Measurements from ENCODE around the gene CHTF18.
"Not testable (repeated sequence)": the region's sequence is repeated elsewhere in the genome, so short reads cannot be mapped to it uniquely, and the experiment has no call there.

The CHTF18 gene

DNA sequence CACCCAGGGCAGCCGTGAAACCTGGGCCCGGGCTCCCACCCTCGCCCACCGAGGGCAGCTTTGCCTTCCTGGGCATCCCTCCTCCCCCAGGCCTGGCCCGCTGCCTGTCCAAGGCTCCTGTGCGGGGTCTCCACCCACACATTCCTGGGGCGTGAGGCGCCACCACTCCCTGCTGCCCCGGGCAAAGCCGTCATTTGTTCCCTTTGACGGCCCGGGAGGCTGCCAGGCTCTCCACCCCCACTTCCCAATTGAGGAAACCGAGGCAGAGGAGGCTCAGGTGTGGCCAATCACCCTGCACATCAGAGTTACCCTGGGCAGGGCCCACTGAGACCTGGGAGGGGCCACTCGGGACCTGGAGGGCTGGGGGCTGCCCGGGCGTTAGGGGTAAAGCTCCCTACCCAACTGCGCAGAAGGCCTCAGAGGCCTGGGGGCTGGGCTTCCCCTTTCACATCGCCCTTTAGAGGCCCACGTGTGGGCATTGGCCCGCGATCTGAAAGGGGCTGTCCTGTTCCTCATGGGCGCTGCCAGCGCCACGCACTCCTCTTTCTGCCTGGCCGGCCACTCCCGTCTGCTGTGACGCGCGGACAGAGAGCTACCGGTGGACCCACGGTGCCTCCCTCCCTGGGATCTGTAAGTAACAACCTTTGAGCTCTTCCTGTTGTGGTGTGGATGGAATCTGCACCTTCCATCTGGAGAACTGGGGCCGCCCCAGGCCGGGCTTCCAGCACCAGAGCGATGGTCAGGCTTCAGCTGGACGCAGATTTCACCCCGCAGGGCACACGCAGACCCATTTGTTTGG lies 27.7 kb upstream of the CHTF18 start, which contains the start of gene MSLN:
Gene MSLN (plus strand): TSS at position 190 of the 799 bp plus-strand sequence. CDS start 1,947 bp downstream, outside the sequence.
- DNase-seq = no peak

DNA sequence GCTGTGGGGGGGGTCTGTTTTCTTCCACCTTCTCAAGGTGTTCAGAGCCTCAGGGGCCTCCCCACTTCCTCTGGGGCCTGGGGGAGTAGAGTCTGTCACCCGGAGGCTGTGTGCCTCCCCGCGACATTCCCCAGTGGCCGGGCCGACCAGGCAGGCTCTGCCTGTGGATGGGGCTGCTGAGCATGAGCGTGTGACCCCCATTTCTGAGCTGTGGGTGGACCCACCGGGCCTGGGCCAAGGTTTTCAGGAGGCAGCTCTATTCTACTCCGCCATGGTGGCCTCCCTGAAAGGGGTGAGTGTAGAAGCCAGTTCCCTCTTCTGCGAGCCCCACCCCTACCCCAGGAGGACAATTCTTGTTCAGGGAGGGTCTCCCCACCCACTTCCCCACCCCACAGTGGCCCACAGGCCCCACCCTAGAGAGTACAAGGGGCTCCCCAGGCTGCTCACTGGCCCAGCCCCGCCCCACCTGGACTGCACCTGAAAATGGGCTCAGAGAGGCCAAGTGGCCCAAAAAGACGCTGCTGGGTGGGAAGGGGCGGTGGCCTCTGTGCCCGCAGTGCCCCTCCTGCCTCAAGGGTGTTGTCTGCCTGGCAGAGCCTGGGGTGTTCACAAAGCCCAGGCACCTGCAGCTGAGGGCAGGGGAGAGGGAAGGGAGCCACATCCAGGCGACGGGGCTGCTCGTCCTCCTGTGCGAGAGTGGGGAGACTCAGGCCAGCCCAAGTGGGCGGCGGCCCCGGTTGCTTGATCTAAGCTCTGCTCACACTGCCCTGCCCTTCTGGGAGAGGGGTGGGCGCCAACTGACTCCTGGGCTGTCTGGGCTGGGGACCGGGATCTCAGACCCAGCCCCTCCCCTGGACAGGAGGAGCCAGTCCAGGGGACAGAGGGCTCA lies 26.6 kb upstream of the CHTF18 start:
- no peak for DNase-seq

DNA sequence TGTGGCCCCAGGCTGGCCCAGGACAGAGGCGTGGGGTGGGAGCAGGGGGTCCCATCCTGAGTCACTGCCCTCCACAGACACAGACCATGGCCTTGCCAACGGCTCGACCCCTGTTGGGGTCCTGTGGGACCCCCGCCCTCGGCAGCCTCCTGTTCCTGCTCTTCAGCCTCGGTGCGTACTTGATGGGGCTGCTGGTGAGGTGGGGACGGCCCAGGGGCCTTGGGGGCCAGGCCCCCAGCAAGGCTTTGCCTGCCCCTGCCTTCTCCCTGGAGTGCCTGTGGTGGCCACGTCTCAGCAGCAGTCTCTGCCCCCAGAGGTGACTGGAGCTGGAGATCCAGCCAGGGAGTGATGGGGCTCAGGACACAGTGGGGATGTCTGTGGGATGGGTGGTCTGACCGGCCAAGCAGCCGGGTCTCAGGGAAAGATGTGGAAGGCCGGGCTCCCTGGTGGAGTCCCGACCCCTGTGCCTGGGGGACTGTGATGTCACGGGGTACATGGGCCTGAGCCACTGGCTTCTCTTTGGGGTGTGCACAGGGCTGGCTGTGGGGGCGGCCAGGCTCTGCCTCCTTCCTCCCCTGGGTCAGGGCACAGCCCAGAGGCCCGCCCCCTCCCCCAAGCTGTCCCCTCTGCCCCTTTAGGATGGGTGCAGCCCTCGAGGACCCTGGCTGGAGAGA lies 25.7 kb upstream of the CHTF18 start:
- no peak for DNase-seq

DNA sequence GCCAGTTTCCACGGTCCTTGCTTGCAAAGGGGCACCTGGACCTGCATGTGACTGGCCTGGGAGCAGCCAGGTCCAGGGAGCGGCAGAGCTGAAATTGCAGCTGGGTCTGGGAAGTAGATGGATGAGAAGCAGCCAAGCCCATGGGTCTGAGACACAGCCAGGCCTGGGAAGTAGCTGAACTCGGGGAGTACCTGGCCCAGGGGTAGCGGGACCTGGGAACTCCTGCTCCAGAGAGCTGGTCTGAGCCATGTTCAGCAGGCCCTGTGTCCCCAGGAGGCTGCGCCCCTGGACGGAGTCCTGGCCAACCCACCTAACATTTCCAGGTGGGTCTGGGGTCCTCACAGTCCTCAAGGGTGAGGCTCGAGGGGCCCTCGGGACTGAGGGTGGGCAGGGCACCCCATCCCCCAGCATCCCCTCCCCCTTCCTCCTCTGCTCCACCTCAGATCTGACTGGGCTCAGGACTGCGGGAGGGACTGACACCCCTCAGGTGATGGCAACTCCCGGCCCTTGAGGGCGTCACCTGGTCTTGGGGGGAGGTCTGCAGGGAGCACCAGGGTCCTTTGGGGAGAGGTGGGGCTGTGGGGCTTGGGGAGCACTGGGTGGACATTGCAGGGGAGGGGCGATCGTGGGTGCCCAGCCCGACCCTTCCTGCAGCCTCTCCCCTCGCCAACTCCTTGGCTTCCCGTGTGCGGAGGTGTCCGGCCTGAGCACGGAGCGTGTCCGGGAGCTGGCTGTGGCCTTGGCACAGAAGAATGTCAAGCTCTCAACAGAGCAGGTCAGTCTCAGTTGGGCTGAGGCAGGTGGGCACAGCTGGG lies 24.8 kb upstream of the CHTF18 start:
- DNase-seq = no peak

DNA sequence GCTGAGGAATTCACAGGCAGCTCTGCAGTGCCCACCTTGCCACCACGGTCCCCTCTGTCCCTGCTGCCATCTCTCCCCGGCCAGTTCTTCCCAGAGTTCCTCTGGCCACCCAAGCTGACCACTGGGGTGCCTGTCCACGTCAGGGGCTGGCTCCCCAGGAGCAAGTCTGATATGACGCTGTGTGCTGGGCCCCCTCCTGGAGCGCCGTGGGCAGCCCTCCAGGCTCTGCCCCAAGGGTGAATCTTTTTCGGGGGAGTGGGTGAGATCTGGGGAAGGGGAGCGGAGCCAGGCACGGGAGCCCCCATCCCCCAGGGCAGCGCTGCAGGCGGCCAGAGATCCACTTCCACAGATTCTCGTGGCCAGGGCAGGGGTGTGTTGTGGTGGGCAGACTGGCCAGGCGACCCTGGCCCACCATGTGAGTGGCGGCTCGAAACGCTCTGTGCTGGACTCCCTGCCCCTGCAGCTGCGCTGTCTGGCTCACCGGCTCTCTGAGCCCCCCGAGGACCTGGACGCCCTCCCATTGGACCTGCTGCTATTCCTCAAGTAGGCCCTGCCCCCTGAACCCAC lies 24.2 kb upstream of the CHTF18 start:
- DNase-seq = no peak

DNA sequence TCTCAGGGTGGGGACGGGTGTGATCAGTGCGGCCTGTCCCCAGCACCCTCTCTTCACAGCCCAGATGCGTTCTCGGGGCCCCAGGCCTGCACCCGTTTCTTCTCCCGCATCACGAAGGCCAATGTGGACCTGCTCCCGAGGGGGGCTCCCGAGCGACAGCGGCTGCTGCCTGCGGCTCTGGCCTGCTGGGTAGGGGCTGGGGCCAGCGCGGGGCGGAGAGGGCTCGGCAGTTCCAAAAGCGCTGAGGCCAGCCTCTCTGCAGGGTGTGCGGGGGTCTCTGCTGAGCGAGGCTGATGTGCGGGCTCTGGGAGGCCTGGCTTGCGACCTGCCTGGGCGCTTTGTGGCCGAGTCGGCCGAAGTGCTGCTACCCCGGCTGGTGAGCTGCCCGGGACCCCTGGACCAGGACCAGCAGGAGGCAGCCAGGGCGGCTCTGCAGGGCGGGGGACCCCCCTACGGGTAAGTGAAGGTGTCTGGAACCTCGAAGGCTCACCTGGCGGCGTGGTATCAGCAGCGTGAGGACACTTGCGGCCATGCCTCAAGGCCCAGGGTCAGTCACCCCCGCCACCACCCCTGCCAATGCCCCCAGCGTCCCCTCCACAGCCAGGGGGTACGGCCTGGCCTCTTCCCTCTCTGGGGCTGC lies 23.5 kb upstream of the CHTF18 start:
- no peak for DNase-seq

DNA sequence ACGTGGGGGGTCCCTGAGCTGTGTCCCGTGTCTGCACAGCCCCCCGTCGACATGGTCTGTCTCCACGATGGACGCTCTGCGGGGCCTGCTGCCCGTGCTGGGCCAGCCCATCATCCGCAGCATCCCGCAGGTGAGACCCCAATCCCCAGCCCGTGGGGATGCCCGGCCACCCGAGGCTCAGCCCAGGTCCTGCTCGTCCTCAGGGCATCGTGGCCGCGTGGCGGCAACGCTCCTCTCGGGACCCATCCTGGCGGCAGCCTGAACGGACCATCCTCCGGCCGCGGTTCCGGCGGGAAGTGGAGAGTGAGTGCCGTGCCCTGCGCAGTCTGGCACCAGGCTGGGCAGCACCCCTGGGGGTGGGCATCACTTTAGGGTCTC lies 22.9 kb upstream of the CHTF18 start:
- no peak for DNase-seq

DNA sequence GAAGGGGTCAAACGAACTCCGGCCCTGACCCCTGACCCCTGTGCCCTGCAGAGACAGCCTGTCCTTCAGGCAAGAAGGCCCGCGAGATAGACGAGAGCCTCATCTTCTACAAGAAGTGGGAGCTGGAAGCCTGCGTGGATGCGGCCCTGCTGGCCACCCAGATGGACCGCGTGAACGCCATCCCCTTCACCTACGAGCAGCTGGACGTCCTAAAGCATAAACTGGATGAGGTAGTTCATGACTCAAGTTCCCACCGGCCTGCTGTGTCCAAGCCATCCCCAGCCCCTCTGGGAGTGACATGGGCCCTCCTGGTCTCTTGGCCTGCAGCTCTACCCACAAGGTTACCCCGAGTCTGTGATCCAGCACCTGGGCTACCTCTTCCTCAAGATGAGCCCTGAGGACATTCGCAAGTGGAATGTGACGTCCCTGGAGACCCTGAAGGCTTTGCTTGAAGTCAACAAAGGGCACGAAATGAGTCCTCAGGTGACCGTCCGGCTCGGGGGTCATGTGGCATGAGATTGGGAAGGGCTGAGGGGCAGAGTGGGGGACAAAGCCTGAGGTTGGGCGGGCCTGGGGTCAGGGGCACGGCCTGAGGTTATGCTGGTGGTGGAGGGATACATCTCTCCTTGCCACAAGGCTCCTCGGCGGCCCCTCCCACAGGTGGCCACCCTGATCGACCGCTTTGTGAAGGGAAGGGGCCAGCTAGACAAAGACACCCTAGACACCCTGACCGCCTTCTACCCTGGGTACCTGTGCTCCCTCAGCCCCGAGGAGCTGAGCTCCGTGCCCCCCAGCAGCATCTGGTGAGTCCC lies 22.2 kb upstream of the CHTF18 start:
- DNase-seq = no peak

DNA sequence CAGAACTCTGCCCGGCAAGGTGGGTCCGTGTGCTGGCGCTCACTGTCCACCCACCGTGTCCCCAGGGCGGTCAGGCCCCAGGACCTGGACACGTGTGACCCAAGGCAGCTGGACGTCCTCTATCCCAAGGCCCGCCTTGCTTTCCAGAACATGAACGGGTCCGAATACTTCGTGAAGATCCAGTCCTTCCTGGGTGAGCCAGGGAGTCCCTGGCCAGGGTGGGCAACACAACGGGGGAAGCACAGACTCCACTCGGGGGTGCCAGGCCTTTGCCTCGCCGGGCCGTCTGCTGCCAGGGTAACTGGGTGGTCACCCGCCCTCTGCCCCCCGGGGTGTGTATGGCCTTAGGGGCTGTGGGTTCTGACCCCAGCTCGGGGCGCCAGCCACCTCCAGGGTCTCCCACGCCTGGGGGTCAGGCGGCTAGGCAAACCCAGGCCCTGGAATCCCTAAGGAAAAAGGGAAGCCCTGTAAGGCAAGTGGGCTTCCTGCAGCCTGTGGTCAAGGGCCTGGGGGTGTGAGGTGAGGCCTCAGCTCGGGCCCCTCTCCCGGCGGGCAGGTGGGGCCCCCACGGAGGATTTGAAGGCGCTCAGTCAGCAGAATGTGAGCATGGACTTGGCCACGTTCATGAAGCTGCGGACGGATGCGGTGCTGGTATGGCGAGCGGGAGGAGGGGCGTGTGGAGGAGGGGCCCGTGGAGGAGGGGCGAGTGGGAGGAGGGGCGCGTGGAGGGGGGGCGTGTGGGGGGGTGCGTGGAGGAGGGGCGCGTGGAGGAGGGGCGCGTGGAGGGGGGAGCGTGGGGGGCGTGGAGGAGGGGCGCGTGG lies 21.4 kb upstream of the CHTF18 start:
- DNase-seq = no peak

DNA sequence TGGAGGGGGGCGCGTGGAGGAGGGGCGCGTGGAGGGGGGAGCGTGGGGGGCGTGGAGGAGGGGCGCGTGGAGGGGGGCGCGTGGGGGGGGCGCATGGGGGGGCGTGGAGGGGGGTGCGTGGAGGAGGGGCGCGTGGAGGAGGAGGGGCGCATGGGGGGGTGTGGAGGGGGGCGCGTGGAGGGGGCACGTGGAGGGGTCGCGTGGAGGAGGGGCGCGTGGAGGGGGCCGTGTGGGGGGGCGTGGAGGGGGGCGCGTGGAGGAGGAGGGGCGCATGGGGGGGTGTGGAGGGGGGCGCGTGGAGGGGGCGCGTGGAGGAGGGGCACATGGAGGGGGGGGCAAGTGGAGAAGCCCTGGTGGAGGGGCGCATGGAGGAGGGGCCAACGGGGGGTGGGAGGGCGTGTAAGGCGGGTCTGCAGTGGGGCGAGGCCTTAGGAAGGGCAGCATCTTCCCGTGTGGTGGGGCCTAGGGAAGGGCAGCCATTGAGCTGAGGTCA lies 20.6 kb upstream of the CHTF18 start:
- DNase-seq = no peak

DNA sequence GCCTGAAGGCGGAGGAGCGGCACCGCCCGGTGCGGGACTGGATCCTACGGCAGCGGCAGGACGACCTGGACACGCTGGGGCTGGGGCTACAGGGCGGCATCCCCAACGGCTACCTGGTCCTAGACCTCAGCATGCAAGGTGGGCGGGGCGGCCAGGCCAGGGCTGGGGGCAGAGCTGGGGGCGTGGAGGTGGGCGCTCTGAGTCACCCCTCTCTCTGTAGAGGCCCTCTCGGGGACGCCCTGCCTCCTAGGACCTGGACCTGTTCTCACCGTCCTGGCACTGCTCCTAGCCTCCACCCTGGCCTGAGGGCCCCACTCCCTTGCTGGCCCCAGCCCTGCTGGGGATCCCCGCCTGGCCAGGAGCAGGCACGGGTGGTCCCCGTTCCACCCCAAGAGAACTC lies 20.0 kb upstream of the CHTF18 start:
- no peak for DNase-seq

DNA sequence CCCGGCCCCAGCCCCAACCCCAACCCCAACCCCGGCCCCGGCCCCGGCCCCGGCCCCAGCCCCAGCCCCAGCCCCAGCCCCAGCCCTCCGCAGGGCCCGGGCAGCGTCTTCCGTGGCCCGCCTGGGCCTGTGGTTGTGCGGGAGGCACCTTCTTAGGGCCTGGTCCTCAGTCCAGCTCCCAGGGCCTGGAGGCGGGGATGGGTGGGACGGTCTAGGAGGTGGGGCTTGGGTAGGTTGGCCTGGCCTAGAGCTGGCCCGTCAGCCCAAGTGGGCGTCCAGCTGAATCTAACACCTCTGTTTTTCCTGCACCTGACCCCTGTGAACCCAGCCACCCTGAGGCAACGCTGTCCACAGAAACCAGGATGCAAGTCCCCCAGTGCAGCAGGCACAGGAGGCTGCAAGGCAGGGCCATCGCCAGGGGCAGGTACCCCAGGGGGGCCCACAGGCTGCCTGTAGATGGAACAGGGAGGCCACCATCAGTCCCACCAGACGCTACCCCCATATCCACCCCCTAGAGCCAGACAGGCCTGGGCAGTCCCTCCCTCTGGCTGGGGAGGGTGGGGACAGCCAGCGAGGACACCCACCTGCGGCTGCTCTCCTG lies 19.1 kb upstream of the CHTF18 start:
- no peak for DNase-seq

DNA sequence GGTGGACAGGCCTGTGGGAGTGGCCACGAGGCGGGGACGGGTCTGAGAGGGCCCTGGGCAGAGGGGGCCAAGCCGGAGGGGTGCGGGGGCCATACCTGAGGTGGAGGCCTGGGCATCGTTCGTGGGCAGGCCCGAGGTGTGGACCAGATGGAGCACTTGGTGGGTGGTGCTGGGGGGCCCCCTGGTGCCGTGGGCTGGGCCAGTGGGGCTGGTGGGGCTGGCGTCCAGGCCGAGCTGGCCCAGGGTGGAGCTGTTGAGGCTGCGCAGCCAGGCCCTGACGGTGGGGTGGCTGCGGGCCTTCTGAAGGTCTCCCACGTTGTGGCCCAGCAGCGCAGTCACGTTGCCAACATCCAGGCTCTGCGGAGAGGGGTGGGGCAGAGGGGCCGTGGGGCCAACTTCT lies 18.5 kb upstream of the CHTF18 start:
- DNase-seq = no peak

DNA sequence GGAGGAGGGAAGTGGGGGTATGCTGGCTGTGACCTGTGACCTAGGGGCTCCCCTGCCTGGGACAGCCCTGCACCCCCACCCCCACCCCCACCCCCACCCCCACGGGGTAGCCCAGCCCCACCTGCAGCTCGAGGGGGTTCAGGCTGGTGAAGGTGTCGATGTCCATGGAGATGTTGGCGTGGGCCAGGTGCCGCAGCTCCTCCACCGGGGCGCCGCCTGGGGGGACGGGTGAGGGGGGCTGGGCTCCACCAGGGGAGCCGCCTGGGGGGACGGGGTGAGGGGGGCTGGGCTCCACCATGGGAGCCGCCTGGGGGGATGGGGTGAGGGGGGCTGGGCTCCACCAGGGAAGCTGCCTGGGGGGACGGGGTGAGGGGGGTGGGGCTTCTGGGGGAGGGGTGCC lies 18.0 kb upstream of the CHTF18 start:
- no peak for DNase-seq

DNA sequence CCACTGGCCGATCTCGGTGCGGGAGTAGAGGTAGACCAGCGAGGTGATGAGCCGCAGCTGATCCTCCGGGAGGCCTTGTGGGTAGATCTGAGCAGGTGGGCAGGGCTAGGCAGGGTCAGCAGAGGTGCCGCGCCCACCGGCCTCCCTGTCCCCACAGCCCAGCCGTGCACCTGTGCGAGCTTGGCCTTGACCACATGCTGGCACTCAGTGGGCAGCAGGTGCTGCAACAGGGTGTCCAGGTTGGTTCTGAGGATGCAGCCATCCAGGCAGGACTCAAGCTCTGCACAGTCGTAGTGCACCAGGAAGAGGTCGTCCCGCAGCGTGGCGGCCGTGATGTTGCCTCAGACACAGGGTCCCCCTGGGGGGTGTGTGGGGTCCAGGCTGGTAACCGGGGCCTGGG lies 15.5 kb upstream of the CHTF18 start:
- no peak for DNase-seq

DNA sequence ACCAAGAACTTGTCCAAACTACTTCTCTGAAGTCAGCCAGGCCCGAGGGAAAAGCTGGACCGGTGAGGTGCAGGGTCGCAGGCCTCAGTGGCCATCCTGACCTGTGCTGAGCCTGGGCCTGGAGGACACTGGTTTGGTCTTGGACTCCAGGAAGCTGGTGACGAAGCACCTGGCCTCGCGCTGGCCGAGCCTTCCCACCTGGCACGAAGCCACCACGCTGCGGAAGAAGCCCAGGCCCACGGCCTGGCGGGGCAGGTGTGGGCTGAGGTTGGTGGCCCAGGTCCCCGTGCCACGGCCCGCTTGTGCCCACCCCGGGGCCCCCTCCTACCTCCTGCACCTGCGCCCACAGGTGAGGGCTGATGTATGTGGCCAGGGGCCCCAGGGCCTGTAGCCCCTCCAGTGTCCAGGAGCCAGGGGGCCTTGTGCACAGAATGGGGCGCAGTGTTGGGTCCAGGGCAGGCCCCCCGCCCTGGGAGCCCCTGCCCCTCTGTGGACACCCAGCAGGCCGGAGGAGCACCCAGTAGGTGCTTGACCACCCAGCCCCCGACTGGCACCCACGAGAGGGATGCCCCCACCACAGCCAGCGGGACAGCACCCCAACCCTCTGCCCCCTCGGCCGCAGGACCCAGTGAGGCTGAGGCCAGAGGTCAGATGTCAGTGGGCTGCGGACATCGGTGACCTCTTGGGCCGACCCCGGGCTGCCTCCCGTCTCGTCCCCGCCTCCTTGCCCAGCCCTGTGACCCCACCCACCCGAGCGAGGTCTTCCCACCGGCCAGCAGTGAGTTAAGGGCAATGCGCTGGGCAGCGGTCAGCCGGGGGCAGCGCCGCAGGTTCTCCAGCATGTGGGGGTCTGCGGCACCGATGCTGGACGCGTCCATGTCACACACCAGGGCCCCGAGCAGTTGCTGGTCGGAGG lies 14.1 kb upstream of the CHTF18 start:
- DNase-seq = no peak

DNA sequence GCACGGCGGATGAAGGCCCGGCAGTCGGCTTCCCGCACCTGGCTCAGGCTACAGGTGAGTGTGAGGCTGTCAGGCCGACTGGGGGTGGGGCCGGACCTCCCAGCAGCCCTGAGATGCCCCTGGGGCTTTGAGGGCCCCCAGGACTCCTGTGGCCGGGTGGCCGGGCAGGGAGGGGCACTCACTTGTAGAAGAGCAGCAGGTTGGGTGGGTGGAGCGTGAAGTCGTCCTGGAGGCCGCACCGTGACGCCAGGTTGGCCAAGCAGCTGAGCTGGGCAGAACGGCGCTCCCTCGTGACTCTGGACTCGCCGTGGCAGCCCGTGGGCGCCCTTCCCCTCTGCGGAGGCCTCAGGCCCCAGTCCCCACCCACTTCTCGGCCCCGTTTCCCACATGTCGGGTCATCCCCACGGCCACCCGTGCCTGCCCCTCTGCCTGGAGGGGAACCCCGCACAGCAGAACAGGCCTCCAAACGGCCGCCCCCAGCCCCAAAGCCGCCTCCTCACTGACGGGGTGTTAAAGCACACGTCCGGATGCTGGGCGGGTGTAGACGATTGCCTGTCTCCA lies 13.1 kb upstream of the CHTF18 start:
- no peak for DNase-seq

DNA sequence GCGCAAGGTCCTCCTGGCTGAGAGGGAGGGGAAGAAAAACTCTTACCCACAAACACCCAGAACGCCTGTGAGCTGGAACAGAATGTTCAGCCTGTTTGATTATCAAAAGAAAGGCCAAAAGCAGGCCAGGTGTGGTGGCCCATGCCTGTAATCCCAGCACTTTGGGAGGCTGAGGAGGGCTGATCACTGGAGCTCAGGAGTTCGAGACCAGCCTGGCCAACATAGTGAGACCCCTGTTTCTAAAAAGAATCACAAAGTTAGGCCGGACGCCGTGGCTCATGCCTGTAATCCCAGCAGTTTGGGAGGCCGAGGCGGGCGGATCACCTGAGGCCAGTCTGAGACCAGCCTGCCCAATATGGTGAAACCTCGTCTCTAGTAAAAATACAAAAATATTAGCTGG lies 12.1 kb upstream of the CHTF18 start:
- DNase-seq = not testable (repeated sequence)
